Measurements from ENCODE around the gene RBFOX1. TPM values are rescaled to one million over a fixed set of nuclear protein-coding genes. Genes with fewer than 3 reads are reported as not detected.

RBFOX1 gene
- total RNA-seq, 1 donor from 2014 or later, result 0.84 TPM

DNA sequence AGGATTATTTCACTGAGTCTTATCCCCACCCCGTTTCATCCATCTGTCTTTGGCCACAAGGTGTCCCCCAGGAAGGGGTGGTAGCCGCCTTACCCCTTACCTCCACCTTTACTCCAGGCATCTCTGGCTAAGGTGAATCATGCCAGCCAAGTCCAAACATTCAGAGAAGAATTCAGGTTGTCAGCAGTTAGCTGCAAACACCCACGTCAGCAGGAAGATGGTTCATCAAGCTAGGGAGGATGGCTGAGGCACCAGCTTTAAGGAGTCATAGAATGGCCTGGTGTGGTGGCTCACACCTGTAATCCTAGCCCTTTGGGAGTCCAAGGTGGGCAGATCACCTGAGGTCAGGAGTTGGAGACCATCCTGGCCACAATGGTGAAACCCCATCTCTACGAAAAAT lies 61.0 kb downstream of the RBFOX1 start:
- no peak overlapping the region for H3K4me2 ChIP-seq (ENCODE audit: low read length)
- no peaks in the 10 kb centered on the region for H3K79me2 ChIP-seq (ENCODE audit: insufficient read depth, low read length)
- peaks cover 4% of the 10 kb centered on the region for H3K9me3 Mint-ChIP-seq (ENCODE audit: unreplicated experiment)
- H3K36me3 ChIP-seq (ENCODE audit: insufficient read depth, low read length), result no peaks in the 10 kb centered on the region
- no peak overlapping the region for H2AFZ ChIP-seq (ENCODE audit: low read depth, low read length)
- no peaks in the 10 kb centered on the region for H3K27me3 Mint-ChIP-seq (ENCODE audit: low read depth, unreplicated experiment)
- H3K27me3 ChIP-seq (ENCODE audit: insufficient read depth, low read length), result no peaks in the 10 kb centered on the region
- H4K20me1 ChIP-seq (ENCODE audit: insufficient read depth, low read length), result no peaks in the 10 kb centered on the region
- no peak for TF ChIP-seq EZH2 (IDR thresholded peaks at IDR 0.05; ENCODE audit: insufficient read depth, low read length)
- TF ChIP-seq, protein P1, sequence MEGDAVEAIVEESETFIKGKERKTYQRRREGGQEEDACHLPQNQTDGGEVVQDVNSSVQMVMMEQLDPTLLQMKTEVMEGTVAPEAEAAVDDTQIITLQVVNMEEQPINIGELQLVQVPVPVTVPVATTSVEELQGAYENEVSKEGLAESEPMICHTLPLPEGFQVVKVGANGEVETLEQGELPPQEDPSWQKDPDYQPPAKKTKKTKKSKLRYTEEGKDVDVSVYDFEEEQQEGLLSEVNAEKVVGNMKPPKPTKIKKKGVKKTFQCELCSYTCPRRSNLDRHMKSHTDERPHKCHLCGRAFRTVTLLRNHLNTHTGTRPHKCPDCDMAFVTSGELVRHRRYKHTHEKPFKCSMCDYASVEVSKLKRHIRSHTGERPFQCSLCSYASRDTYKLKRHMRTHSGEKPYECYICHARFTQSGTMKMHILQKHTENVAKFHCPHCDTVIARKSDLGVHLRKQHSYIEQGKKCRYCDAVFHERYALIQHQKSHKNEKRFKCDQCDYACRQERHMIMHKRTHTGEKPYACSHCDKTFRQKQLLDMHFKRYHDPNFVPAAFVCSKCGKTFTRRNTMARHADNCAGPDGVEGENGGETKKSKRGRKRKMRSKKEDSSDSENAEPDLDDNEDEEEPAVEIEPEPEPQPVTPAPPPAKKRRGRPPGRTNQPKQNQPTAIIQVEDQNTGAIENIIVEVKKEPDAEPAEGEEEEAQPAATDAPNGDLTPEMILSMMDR (IDR thresholded peaks at IDR 0.05; ENCODE audit: insufficient read depth, low read depth, low read length), result no peak
- no peak overlapping the region for H3K27ac Mint-ChIP-seq (ENCODE audit: unreplicated experiment)
- no peaks in the 10 kb centered on the region for H3K36me3 Mint-ChIP-seq (ENCODE audit: low read depth, unreplicated experiment)
- H3K4me3 Mint-ChIP-seq (ENCODE audit: unreplicated experiment), result no peak overlapping the region
- H3K9ac ChIP-seq (ENCODE audit: low read length), result no peak overlapping the region
- peaks cover 3% of the 10 kb centered on the region for H3K4me1 ChIP-seq (ENCODE audit: insufficient read depth, low read length)
- FAIRE-seq (no peak), DNase-seq (ENCODE audit: low read depth) (no peak)
- H3K4me3 ChIP-seq (ENCODE audit: insufficient read depth, low read depth, low read length), result no peak overlapping the region
- H3K9me3 ChIP-seq (ENCODE audit: insufficient read depth, low read depth, low read length), result peaks cover 2% of the 10 kb centered on the region
- H3K4me1 Mint-ChIP-seq (ENCODE audit: low read depth, unreplicated experiment), result peaks cover 7% of the 10 kb centered on the region
- H3K27ac ChIP-seq (ENCODE audit: low read depth, low read length), result no peak overlapping the region

DNA sequence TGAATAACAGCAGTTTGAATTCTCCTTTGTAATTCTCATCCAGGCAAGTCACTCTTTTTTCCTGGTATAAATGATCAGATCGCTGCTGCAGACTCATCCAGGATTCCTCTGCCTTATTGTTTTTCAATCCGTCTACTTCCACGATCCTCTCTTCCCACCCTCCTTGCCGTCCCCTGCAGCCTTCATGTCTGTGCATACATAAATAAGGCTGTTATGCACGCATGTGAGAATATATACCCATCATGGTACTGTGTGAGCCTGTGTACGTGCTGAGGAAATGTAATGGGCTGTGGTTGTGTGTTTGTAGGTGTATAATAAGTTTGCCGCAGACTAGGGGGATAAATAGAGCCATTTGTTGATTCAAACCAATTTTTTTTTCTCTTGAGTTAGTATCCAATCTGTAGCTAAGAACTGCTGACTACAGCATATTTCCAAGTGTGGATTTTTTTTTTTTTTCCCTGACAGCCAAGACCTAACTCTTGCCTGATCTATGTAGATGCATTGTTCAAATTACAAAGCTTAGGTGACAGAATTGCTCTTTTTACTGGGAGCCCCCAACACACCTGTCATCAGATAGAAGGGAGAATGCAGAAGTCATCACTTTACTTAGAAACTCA lies 62.2 kb downstream of the RBFOX1 start:
- FAIRE-seq (no peak), DNase-seq (ENCODE audit: low read depth) (no peak)
- Histone ChIP-seq H3K9me3 (ENCODE audit: insufficient read depth, low read depth, low read length) (peaks cover 2% of the 10 kb centered on the region), H3K27me3 (ENCODE audit: insufficient read depth, low read length) (no peaks in the 10 kb centered on the region), H3K4me3 (ENCODE audit: insufficient read depth, low read depth, low read length) (no peak overlapping the region), H3K36me3 (ENCODE audit: insufficient read depth, low read length) (no peaks in the 10 kb centered on the region), H3K4me1 (ENCODE audit: insufficient read depth, low read length) (peaks cover 3% of the 10 kb centered on the region), H3K4me2 (ENCODE audit: low read length) (no peak overlapping the region), H3K27ac (ENCODE audit: low read depth, low read length) (no peak overlapping the region), H3K9ac (ENCODE audit: low read length) (no peak overlapping the region), H4K20me1 (ENCODE audit: insufficient read depth, low read length) (no peaks in the 10 kb centered on the region), H3K79me2 (ENCODE audit: insufficient read depth, low read length) (no peaks in the 10 kb centered on the region), H2AFZ (ENCODE audit: low read depth, low read length) (no peak overlapping the region)
- Mint-ChIP-seq H3K4me1 (ENCODE audit: low read depth, unreplicated experiment) (peaks cover 7% of the 10 kb centered on the region), H3K9me3 (ENCODE audit: unreplicated experiment) (peaks cover 3% of the 10 kb centered on the region), H3K27ac (ENCODE audit: unreplicated experiment) (no peak overlapping the region), H3K27me3 (ENCODE audit: low read depth, unreplicated experiment) (no peaks in the 10 kb centered on the region), H3K36me3 (ENCODE audit: low read depth, unreplicated experiment) (no peaks in the 10 kb centered on the region), H3K4me3 (ENCODE audit: unreplicated experiment) (no peak overlapping the region)
- TF ChIP-seq EZH2 (IDR thresholded peaks at IDR 0.05; ENCODE audit: insufficient read depth, low read length), result no peak
- TF ChIP-seq, protein P1 (IDR thresholded peaks at IDR 0.05; ENCODE audit: insufficient read depth, low read depth, low read length), result no peak

GRCh38 chr16:7397901-7398300 lies 65.3 kb downstream of the RBFOX1 start:
- Histone ChIP-seq H3K27me3 (ENCODE audit: insufficient read depth, low read length) (no peaks in the 10 kb centered on the region), H4K20me1 (ENCODE audit: insufficient read depth, low read length) (no peaks in the 10 kb centered on the region), H3K9ac (ENCODE audit: low read length) (no peak overlapping the region), H3K36me3 (ENCODE audit: insufficient read depth, low read length) (no peaks in the 10 kb centered on the region), H3K4me1 (ENCODE audit: insufficient read depth, low read length) (peaks cover 3% of the 10 kb centered on the region), H3K79me2 (ENCODE audit: insufficient read depth, low read length) (no peaks in the 10 kb centered on the region), H3K4me2 (ENCODE audit: low read length) (peak overlapping the region; percentile 40), H3K9me3 (ENCODE audit: insufficient read depth, low read depth, low read length) (peaks cover 2% of the 10 kb centered on the region), H3K27ac (ENCODE audit: low read depth, low read length) (no peak overlapping the region), H3K4me3 (ENCODE audit: insufficient read depth, low read depth, low read length) (no peak overlapping the region), H2AFZ (ENCODE audit: low read depth, low read length) (no peak overlapping the region)
- H3K4me3 Mint-ChIP-seq (ENCODE audit: unreplicated experiment), result no peak overlapping the region
- H3K27me3 Mint-ChIP-seq (ENCODE audit: low read depth, unreplicated experiment), result no peaks in the 10 kb centered on the region
- H3K9me3 Mint-ChIP-seq (ENCODE audit: unreplicated experiment), result no peaks in the 10 kb centered on the region
- DNase-seq (ENCODE audit: low read depth) (peak; percentile 21), FAIRE-seq (no peak)
- H3K4me1 Mint-ChIP-seq (ENCODE audit: low read depth, unreplicated experiment), result peaks cover 7% of the 10 kb centered on the region
- no peak for TF ChIP-seq EZH2 (IDR thresholded peaks at IDR 0.05; ENCODE audit: insufficient read depth, low read length)
- TF ChIP-seq, protein P1 (IDR thresholded peaks at IDR 0.05; ENCODE audit: insufficient read depth, low read depth, low read length), result no peak
- no peaks in the 10 kb centered on the region for H3K36me3 Mint-ChIP-seq (ENCODE audit: low read depth, unreplicated experiment)
- H3K27ac Mint-ChIP-seq (ENCODE audit: unreplicated experiment), result peak overlapping the region; percentile 44
